ENCODE data around the gene WNK4.

Gene WNK4

GRCh38 chr17:42806249-42806648 lies 25.8 kb downstream of the WNK4 start:
- H3K27ac ChIP-seq = no peak overlapping the region
- H3K9me3 ChIP-seq (ENCODE audit: severe bottlenecking) = no peaks in the 10 kb centered on the region
- no peak overlapping the region for H3K4me3 ChIP-seq (ENCODE audit: low read depth, low read length)
- TF ChIP-seq CTCF (IDR thresholded peaks at IDR 0.05; ENCODE audit: low read depth, low read length) = no peak
- peaks cover 24% of the 10 kb centered on the region for H3K36me3 ChIP-seq
- DNase-seq = no peak
- H3K27me3 ChIP-seq (ENCODE audit: insufficient read depth, low read depth, severe bottlenecking) = no peaks in the 10 kb centered on the region

- H3K27me3 ChIP-seq (ENCODE audit: insufficient read depth, low read depth, severe bottlenecking) = no peaks in the 10 kb centered on the region
- no peaks in the 10 kb centered on the region for H3K9me3 ChIP-seq (ENCODE audit: severe bottlenecking)
- no peak for DNase-seq
- no peak overlapping the region for H3K4me3 ChIP-seq (ENCODE audit: low read depth, low read length)
- TF ChIP-seq CTCF (IDR thresholded peaks at IDR 0.05; ENCODE audit: low read depth, low read length) = no peak
- no peak overlapping the region for H3K27ac ChIP-seq
- peaks cover 45% of the 10 kb centered on the region for H3K36me3 ChIP-seq
Observed at GRCh38 chr17:42809250-42809649, 28.8 kb downstream of the WNK4 start.

- H3K9me3 ChIP-seq (ENCODE audit: severe bottlenecking) = no peaks in the 10 kb centered on the region
- H3K27me3 ChIP-seq (ENCODE audit: insufficient read depth, low read depth, severe bottlenecking) = no peaks in the 10 kb centered on the region
- no peak overlapping the region for H3K4me3 ChIP-seq (ENCODE audit: low read depth, low read length)
- no peak for TF ChIP-seq CTCF (IDR thresholded peaks at IDR 0.05; ENCODE audit: low read depth, low read length)
- H3K27ac ChIP-seq = no peak overlapping the region
- DNase-seq = no peak
- peaks cover 91% of the 10 kb centered on the region for H3K36me3 ChIP-seq
Observed at GRCh38 chr17:42814633-42815399, 34.4 kb downstream of the WNK4 start.

GRCh38 chr17:42817866-42818265 lies 37.5 kb downstream of the WNK4 start:
- peaks cover 95% of the 10 kb centered on the region for H3K36me3 ChIP-seq
- no peaks in the 10 kb centered on the region for H3K9me3 ChIP-seq (ENCODE audit: severe bottlenecking)
- H3K4me3 ChIP-seq (ENCODE audit: low read depth, low read length) = no peak overlapping the region
- H3K27me3 ChIP-seq (ENCODE audit: insufficient read depth, low read depth, severe bottlenecking) = no peaks in the 10 kb centered on the region
- DNase-seq = no peak
- TF ChIP-seq CTCF (IDR thresholded peaks at IDR 0.05; ENCODE audit: low read depth, low read length) = no peak
- no peak overlapping the region for H3K27ac ChIP-seq

GRCh38 chr17:42818379-42818778 lies 38.0 kb downstream of the WNK4 start:
- no peak for DNase-seq
- Histone ChIP-seq H3K9me3 (ENCODE audit: severe bottlenecking) (no peaks in the 10 kb centered on the region), H3K27ac (no peak overlapping the region), H3K27me3 (ENCODE audit: insufficient read depth, low read depth, severe bottlenecking) (no peaks in the 10 kb centered on the region), H3K4me3 (ENCODE audit: low read depth, low read length) (no peak overlapping the region), H3K36me3 (peaks cover 90% of the 10 kb centered on the region)
- TF ChIP-seq CTCF (IDR thresholded peaks at IDR 0.05; ENCODE audit: low read depth, low read length) = no peak
